H9 (cell line): ENCODE results near the gene CACNB2. TPM values are rescaled to one million over a fixed set of nuclear protein-coding genes. Genes with fewer than 3 reads are reported as not detected.

Experiments used
- DNase-seq: peaks from one replicate; pipeline ENCODE4 v3.0.0-alpha.2; 2017
- H2AFZ ChIP-seq: one replicate; pipeline ENCODE4 v1.6.1; 2013; ENCODE audit warnings: mild to moderate bottlenecking, low read length, control low read depth, moderate library complexity
- H2AK5ac ChIP-seq: 2 replicates; pipeline ENCODE4 v1.6.1; 2013; ENCODE audit warnings: low read length, control low read depth, mixed read lengths; ENCODE audit not compliant: insufficient read length
- H2BK120ac ChIP-seq: one replicate; pipeline ENCODE4 v1.6.1; 2013; ENCODE audit warnings: low read depth, mild to moderate bottlenecking, low read length, control low read depth, inconsistent platforms; ENCODE audit not compliant: poor library complexity, severe bottlenecking
- H2BK12ac ChIP-seq: 2 replicates; pipeline ENCODE4 v1.6.1; 2013; ENCODE audit warnings: low read length, control low read depth, mixed read lengths, low read depth; ENCODE audit not compliant: insufficient read length
- H2BK15ac ChIP-seq: 2 replicates; pipeline ENCODE4 v1.6.1; 2013; ENCODE audit warnings: low read depth, low read length, control low read depth
- H2BK20ac ChIP-seq: one replicate; pipeline ENCODE4 v1.6.1; 2013; ENCODE audit warnings: low read depth, mild to moderate bottlenecking, low read length, control low read depth, inconsistent platforms; ENCODE audit not compliant: poor library complexity, severe bottlenecking
- H2BK5ac ChIP-seq: 2 replicates; pipeline ENCODE4 v1.6.1; 2013; ENCODE audit warnings: low read length, control low read depth, mixed read lengths; ENCODE audit not compliant: insufficient read length
- H3K14ac ChIP-seq: 2 replicates; pipeline ENCODE4 v1.6.1; 2013; ENCODE audit warnings: low read length, control low read depth; ENCODE audit not compliant: insufficient read depth
- H3K18ac ChIP-seq: 2 replicates; pipeline ENCODE4 v1.6.1; 2013; ENCODE audit warnings: low read depth, mild to moderate bottlenecking, mixed read lengths, low read length, control low read depth; ENCODE audit not compliant: insufficient read length
- H3K23ac ChIP-seq: 2 replicates; pipeline ENCODE4 v1.6.1; 2013; ENCODE audit warnings: low read length, control low read depth, mixed read lengths, low read depth; ENCODE audit not compliant: insufficient read length
- H3K23me2 ChIP-seq: 2 replicates; pipeline ENCODE4 v1.6.1; 2013; ENCODE audit warnings: low read depth, mild to moderate bottlenecking, mixed read lengths, low read length, control low read depth; ENCODE audit not compliant: insufficient read length, poor library complexity, severe bottlenecking
- H3K27ac ChIP-seq: 2 replicates; pipeline ENCODE4 v1.5.1; 2013; ENCODE audit warnings: low read length, control low read depth, mixed read lengths, low read depth; ENCODE audit not compliant: insufficient read length
- H3K27me3 ChIP-seq: 2 replicates; pipeline ENCODE4 v1.6.1; 2013; ENCODE audit warnings: low read length, control low read depth, inconsistent platforms; ENCODE audit not compliant: insufficient read depth
- H3K4ac ChIP-seq: 2 replicates; pipeline ENCODE4 v1.6.1; 2013; ENCODE audit warnings: low read depth, mild to moderate bottlenecking, control low read depth, inconsistent platforms, low read length, moderate library complexity
- H3K4me1 ChIP-seq: 2 replicates; pipeline ENCODE4 v1.6.1; 2013; ENCODE audit warnings: low read length, control low read depth, inconsistent platforms; ENCODE audit not compliant: insufficient read depth
- H3K4me2 ChIP-seq: 2 replicates; pipeline ENCODE4 v1.6.1; 2013; ENCODE audit warnings: low read length, control low read depth, mixed read lengths; ENCODE audit not compliant: insufficient read length, insufficient read depth
- H3K56ac ChIP-seq: 2 replicates; pipeline ENCODE4 v1.6.1; 2013; ENCODE audit warnings: low read depth, mild to moderate bottlenecking, mixed read lengths, low read length, control low read depth; ENCODE audit not compliant: insufficient read length
- H3K79me1 ChIP-seq: 2 replicates; pipeline ENCODE4 v1.6.1; 2013; ENCODE audit warnings: low read depth, mild to moderate bottlenecking, moderate library complexity, low read length, control low read depth, inconsistent platforms; ENCODE audit not compliant: insufficient read depth, poor library complexity, severe bottlenecking
- H3K79me2 ChIP-seq: 2 replicates; pipeline ENCODE4 v1.6.1; 2013; ENCODE audit warnings: low read length, control low read depth, inconsistent platforms; ENCODE audit not compliant: insufficient read depth
- H3K9ac ChIP-seq: 2 replicates; pipeline ENCODE4 v1.6.1; 2013; ENCODE audit warnings: low read length, control low read depth, mixed read lengths; ENCODE audit not compliant: insufficient read length; ENCODE audit errors: extremely low read depth
- H3K9me3 ChIP-seq: one replicate; pipeline ENCODE4 v1.6.1; 2013; ENCODE audit warnings: low read depth, low read length, inconsistent platforms; ENCODE audit not compliant: control insufficient read depth
- H3T11ph ChIP-seq: one replicate; pipeline ENCODE4 v1.6.1; 2013; ENCODE audit warnings: mild to moderate bottlenecking, low read length, control low read depth, inconsistent platforms
- H4K20me1 ChIP-seq: one replicate; pipeline ENCODE4 v1.6.1; 2013; ENCODE audit not compliant: control insufficient read depth, insufficient read length, insufficient read depth
- H4K5ac ChIP-seq: 2 replicates; pipeline ENCODE4 v1.6.1; 2013; ENCODE audit warnings: low read depth, mild to moderate bottlenecking, mixed read lengths, low read length, control low read depth; ENCODE audit not compliant: insufficient read length
- H4K8ac ChIP-seq: replicated peaks from 2 replicates; pipeline ENCODE4 v1.6.1; 2013; ENCODE audit warnings: low read length, control low read depth, mixed read lengths, low read depth; ENCODE audit not compliant: insufficient read length
- H4K91ac ChIP-seq: 2 replicates; pipeline ENCODE4 v1.6.1; 2013; ENCODE audit warnings: low read depth, mild to moderate bottlenecking, moderate library complexity, mixed read lengths, low read length, control low read depth; ENCODE audit not compliant: insufficient read length
- H3K27ac Mint-ChIP-seq, 3 experiments: 2 replicates in 2 of 3; 3 replicates in 1 of 3; pipeline ENCODE4 v1.8.0; 2020 to 2021; ENCODE audit warnings: mixed read lengths in 3 of 3, mild to moderate bottlenecking in 1 of 3, moderate library complexity in 1 of 3
- H3K27me3 Mint-ChIP-seq: 2 replicates; pipeline ENCODE4 v1.8.0; 2021; ENCODE audit warnings: low read depth, mild to moderate bottlenecking, moderate library complexity, mixed read lengths
- H3K36me3 Mint-ChIP-seq, 3 experiments: 2 replicates in 2 of 3; 3 replicates in 1 of 3; pipeline ENCODE4 v1.8.0; 2020 to 2021; ENCODE audit warnings: low read depth in 3 of 3, mixed read lengths in 3 of 3; ENCODE audit not compliant: insufficient read depth in 1 of 3
- H3K4me1 Mint-ChIP-seq, 2 experiments: 2 replicates each; pipeline ENCODE4 v1.8.0; 2020; ENCODE audit warnings: mixed read lengths in 2 of 2
- H3K4me3 Mint-ChIP-seq, 2 experiments: 2 replicates in 1 of 2; 3 replicates in 1 of 2; pipeline ENCODE4 v1.8.0; 2020 to 2021; ENCODE audit warnings: mild to moderate bottlenecking in 2 of 2, mixed read lengths in 2 of 2, moderate library complexity in 1 of 2
- H3K9me3 Mint-ChIP-seq, 2 experiments: 2 replicates in 1 of 2; 3 replicates in 1 of 2; pipeline ENCODE4 v1.8.0; 2020; ENCODE audit warnings: mild to moderate bottlenecking in 2 of 2, mixed read lengths in 2 of 2, moderate library complexity in 1 of 2
- WGBS: extraction: QIAGEN DNeasy Blood & Tissue Kit; methylation state at CpG from one replicate; pipeline ENCODE4 v1.1.7; 2013; ENCODE audit warnings: missing lambda C conversion rate, low lambda C conversion rate, mixed read lengths; ENCODE audit not compliant: insufficient read length; ENCODE audit errors: extremely low coverage; 5-methylcytosine and 5-hydroxymethylcytosine counted together
- total RNA-seq: library from RNA; stranded (reverse); gene quantifications from 2 replicates; pipeline ENCODE4 v1.2.1, GENCODE V29; 2021
- TF ChIP-seq, protein P1 (sequence below): fragments of 200-600 bp; sonication (generic); conservative IDR thresholded peaks from 3 replicates; pipeline ENCODE4 v1.8.0; 2021; ENCODE audit warnings: antibody characterized with exemption, mild to moderate bottlenecking

CACNB2 gene
- total RNA-seq, 1 experiment from 2014 or later: 2.6 TPM

GRCh38 chr10:18498998-18499397 is 358.8 kb downstream of the CACNB2 start:
- no peak overlapping the region for H3K14ac ChIP-seq
- H3K79me2 ChIP-seq: no peaks in the 10 kb centered on the region
- no peak overlapping the region for H4K5ac ChIP-seq
- H2AK5ac ChIP-seq: no peak overlapping the region
- H4K20me1 ChIP-seq: no peaks in the 10 kb centered on the region
- no peaks in the 10 kb centered on the region for H3K23me2 ChIP-seq
- H3T11ph ChIP-seq: no peak overlapping the region
- DNase-seq: no peak
- peaks cover 16 to 20% of the 10 kb centered on the region in 2 experiments for H3K4me1 Mint-ChIP-seq
- no peak overlapping the region for H3K9ac ChIP-seq
- no peak overlapping the region for H4K8ac ChIP-seq
- WGBS: no CpG with 5 or more reads among the region's 4 CpGs
- no peak overlapping the region for H2AFZ ChIP-seq
- no peak overlapping the region; a peak in 1 of 7 replicates for H3K27ac Mint-ChIP-seq
- no peaks in the 10 kb centered on the region for H3K36me3 Mint-ChIP-seq
- no peaks in the 10 kb centered on the region for H3K27me3 ChIP-seq
- no peak overlapping the region for H2BK120ac ChIP-seq
- no peak overlapping the region for H3K56ac ChIP-seq
- no peak overlapping the region for H3K4ac ChIP-seq
- no peak overlapping the region for H3K23ac ChIP-seq
- no peak overlapping the region for H3K27ac ChIP-seq
- H3K9me3 ChIP-seq: no peaks in the 10 kb centered on the region
- H2BK5ac ChIP-seq: no peak overlapping the region
- no peak overlapping the region for H2BK12ac ChIP-seq
- H3K27me3 Mint-ChIP-seq: no peaks in the 10 kb centered on the region
- no peak overlapping the region for H4K91ac ChIP-seq
- no peaks in the 10 kb centered on the region; the same call in 1 of the 2 replicates for H3K4me1 ChIP-seq
- no peak overlapping the region for H3K4me3 Mint-ChIP-seq
- H3K9me3 Mint-ChIP-seq: no peaks in the 10 kb centered on the region
- H2BK15ac ChIP-seq: no peak overlapping the region
- H3K4me2 ChIP-seq: no peak overlapping the region
- H3K79me1 ChIP-seq: no peaks in the 10 kb centered on the region
- no peak overlapping the region for H3K18ac ChIP-seq
- no peak overlapping the region for H2BK20ac ChIP-seq
- TF ChIP-seq, protein P1, sequence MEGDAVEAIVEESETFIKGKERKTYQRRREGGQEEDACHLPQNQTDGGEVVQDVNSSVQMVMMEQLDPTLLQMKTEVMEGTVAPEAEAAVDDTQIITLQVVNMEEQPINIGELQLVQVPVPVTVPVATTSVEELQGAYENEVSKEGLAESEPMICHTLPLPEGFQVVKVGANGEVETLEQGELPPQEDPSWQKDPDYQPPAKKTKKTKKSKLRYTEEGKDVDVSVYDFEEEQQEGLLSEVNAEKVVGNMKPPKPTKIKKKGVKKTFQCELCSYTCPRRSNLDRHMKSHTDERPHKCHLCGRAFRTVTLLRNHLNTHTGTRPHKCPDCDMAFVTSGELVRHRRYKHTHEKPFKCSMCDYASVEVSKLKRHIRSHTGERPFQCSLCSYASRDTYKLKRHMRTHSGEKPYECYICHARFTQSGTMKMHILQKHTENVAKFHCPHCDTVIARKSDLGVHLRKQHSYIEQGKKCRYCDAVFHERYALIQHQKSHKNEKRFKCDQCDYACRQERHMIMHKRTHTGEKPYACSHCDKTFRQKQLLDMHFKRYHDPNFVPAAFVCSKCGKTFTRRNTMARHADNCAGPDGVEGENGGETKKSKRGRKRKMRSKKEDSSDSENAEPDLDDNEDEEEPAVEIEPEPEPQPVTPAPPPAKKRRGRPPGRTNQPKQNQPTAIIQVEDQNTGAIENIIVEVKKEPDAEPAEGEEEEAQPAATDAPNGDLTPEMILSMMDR: no peak
